Natural killer cell treated with Interleukin-12 subunit alpha and Interleukin-12 subunit beta and Interleukin-15 and Interleukin-18, amount 100 ng/mL, for 72 hours (primary cell): ENCODE data around the gene FTSJ3. TPM values are rescaled to one million over a fixed set of nuclear protein-coding genes. Genes with fewer than 3 reads are reported as not detected.
A peak's percentile ranks its signal among the peaks of the same experiment; 100 is the strongest.

ENCODE experiments used
- ATAC-seq, 2 donors: fragments of 150-1000 bp; cut with Tn5 transposase in 1 of 2; sonication (Bioruptor Pico), chemical (Tn5 transposase) in 1 of 2; 2 replicates each; pipeline ENCODE4 v1.10.0; 2021
- DNase-seq: peaks from one replicate; pipeline ENCODE4 v3.0.0; 2022; ENCODE audit warnings: low spot score
- H3K27ac Mint-ChIP-seq, 2 donors: 1 replicate in 1 of 2; 2 replicates in 1 of 2; pipeline ENCODE4 v1.8.0; 2022; ENCODE audit warnings: mixed read lengths in 2 of 2, mild to moderate bottlenecking in 1 of 2, moderate library complexity in 1 of 2
- H3K27me3 Mint-ChIP-seq, 2 donors: 1 replicate in 1 of 2; 2 replicates in 1 of 2; pipeline ENCODE4 v1.8.0; 2022; ENCODE audit warnings: mixed read lengths in 2 of 2
- H3K36me3 Mint-ChIP-seq: one replicate; pipeline ENCODE4 v1.8.0; 2022; ENCODE audit warnings: mixed read lengths
- H3K4me1 Mint-ChIP-seq, 2 donors: 1 replicate in 1 of 2; 2 replicates in 1 of 2; pipeline ENCODE4 v1.8.0; 2022; ENCODE audit warnings: low read depth in 2 of 2, mixed read lengths in 2 of 2, mild to moderate bottlenecking in 1 of 2
- H3K4me3 Mint-ChIP-seq: one replicate; pipeline ENCODE4 v1.8.0; 2022; ENCODE audit warnings: mixed read lengths
- H3K9me3 Mint-ChIP-seq: 2 replicates; pipeline ENCODE4 v1.8.0; 2022; ENCODE audit warnings: mixed read lengths
- total RNA-seq, 2 donors: library from RNA; stranded (reverse); gene quantifications; one replicate each; pipeline ENCODE4 v1.2.3, GENCODE V29; 2022

Gene FTSJ3
- total RNA-seq, 2 donors from 2014 or later, result 74.2 to 116 TPM

GRCh38 chr17:63775420-63775819, 52.0 kb downstream of the FTSJ3 start:
- Mint-ChIP-seq H3K27ac (peak overlapping the region; percentile 98 to 99), H3K36me3 (peaks cover 19% of the 10 kb centered on the region), H3K4me3 (peak overlapping the region; percentile 92), H3K4me1 (peaks cover 45 to 49% of the 10 kb centered on the region in 2 donors), H3K27me3 (no peaks in the 10 kb centered on the region), H3K9me3 (no peaks in the 10 kb centered on the region)
- ATAC-seq (no peak), DNase-seq (no peak)

- H3K36me3 Mint-ChIP-seq, result peaks cover 19% of the 10 kb centered on the region
- no peak for DNase-seq
- H3K9me3 Mint-ChIP-seq, result no peaks in the 10 kb centered on the region
- no peaks in the 10 kb centered on the region for H3K27me3 Mint-ChIP-seq
- ATAC-seq, result no peak
- H3K4me3 Mint-ChIP-seq, result peak overlapping the region; percentile 92
- peaks cover 43 to 44% of the 10 kb centered on the region in 2 donors for H3K4me1 Mint-ChIP-seq
- H3K27ac Mint-ChIP-seq, result peak overlapping the region; percentile 98 to 99
These were observed 52.5 kb downstream of the FTSJ3 start for GRCh38 chr17:63774969-63775265.

- ATAC-seq, result peak in 1 of 2 donors; percentile 1
- H3K36me3 Mint-ChIP-seq, result peaks cover 14% of the 10 kb centered on the region
- DNase-seq, result no peak
- H3K27me3 Mint-ChIP-seq, result no peaks in the 10 kb centered on the region
- peaks cover 38% of the 10 kb centered on the region in 2 donors for H3K4me1 Mint-ChIP-seq
- peak within 1 kb of the TSS; percentile 98 to 99 for H3K27ac Mint-ChIP-seq
- no peaks in the 10 kb centered on the region for H3K9me3 Mint-ChIP-seq
- H3K4me3 Mint-ChIP-seq, result peak within 1 kb of the TSS; percentile 92
These were observed 53.1 kb downstream of the FTSJ3 start, which contains the start of gene DDX42 for GRCh38 chr17:63774141-63774968. Gene DDX42, plus strand, starts transcription at chr17:63774170. Its CDS starts 12,880 bp downstream, at chr17:63787050.

- Mint-ChIP-seq H3K4me3 (peak within 1 kb of the TSS; percentile 92), H3K4me1 (peaks cover 36 to 38% of the 10 kb centered on the region in 2 donors), H3K27me3 (no peaks in the 10 kb centered on the region), H3K27ac (peak within 1 kb of the TSS; percentile 98 to 99), H3K9me3 (no peaks in the 10 kb centered on the region), H3K36me3 (peaks cover 13% of the 10 kb centered on the region)
- ATAC-seq (peak; percentile 92 to 93), DNase-seq (peak; percentile 98)
These were observed 54.0 kb downstream of the FTSJ3 start, which contains the start of gene CCDC47 for GRCh38 chr17:63773272-63774140. Gene CCDC47, minus strand, starts transcription at chr17:63773597. Its CDS starts 7,422 bp downstream, at chr17:63766175.

GRCh38 chr17:63772801-63773271, 54.6 kb downstream of the FTSJ3 start:
- Mint-ChIP-seq H3K27me3 (no peaks in the 10 kb centered on the region), H3K4me1 (peaks cover 38% of the 10 kb centered on the region in 2 donors), H3K36me3 (peaks cover 13% of the 10 kb centered on the region), H3K4me3 (peak overlapping the region; percentile 92), H3K9me3 (no peaks in the 10 kb centered on the region), H3K27ac (peak overlapping the region; percentile 98 to 99)
- ATAC-seq (no peak), DNase-seq (no peak)

Other genes starting within 250 kb of the FTSJ3 start
- 10 to 100 TPM; 21.0 to 26.7 TPM for gene TACO1, start 226.8 kb downstream of the FTSJ3 start, total RNA-seq
- 10 to 100 TPM; 38.2 to 52.0 TPM for gene MAP3K3, start 205.2 kb downstream of the FTSJ3 start, total RNA-seq
- 100 to 1,000 TPM; 114 to 185 TPM for gene LIMD2, start 127.5 kb downstream of the FTSJ3 start, total RNA-seq
- 10 to 100 TPM; 59.5 to 86.5 TPM for gene STRADA, start 85.9 kb downstream of the FTSJ3 start, total RNA-seq
- 100 to 1,000 TPM in 1 of 2 donors, 10 to 100 TPM in 1; 72.6 to 102 TPM for gene CCDC47, start 54.1 kb downstream of the FTSJ3 start, total RNA-seq
- 100 to 1,000 TPM; 107 to 161 TPM for gene DDX42, start 53.5 kb downstream of the FTSJ3 start, total RNA-seq
- gene PSMC5, start 232 bp downstream of the FTSJ3 start, total RNA-seq, result 100 to 1,000 TPM; 163 to 202 TPM
- 100 to 1,000 TPM; 102 to 136 TPM for gene SMARCD2, start 15.0 kb upstream of the FTSJ3 start, total RNA-seq
- gene CSH2, start 46.0 kb upstream of the FTSJ3 start, total RNA-seq, result not detected
- not detected for gene GH2, start 54.3 kb upstream of the FTSJ3 start, total RNA-seq
- not detected for gene CSH1, start 68.9 kb upstream of the FTSJ3 start, total RNA-seq
- gene CSHL1, start 83.6 kb upstream of the FTSJ3 start, total RNA-seq, result not detected
- gene GH1, start 91.2 kb upstream of the FTSJ3 start, total RNA-seq, result not detected
- 10 to 100 TPM; 33.8 to 58.6 TPM for gene CD79B, start 104.7 kb upstream of the FTSJ3 start, total RNA-seq
- under 1 TPM in 1 of 2 donors, not detected in 1; 0.08 TPM for gene SCN4A, start 145.3 kb upstream of the FTSJ3 start, total RNA-seq
- 1 to 10 TPM in 1 of 2 donors, under 1 TPM in 1; 0.50 to 1.0 TPM for gene PRR29, start 170.7 kb upstream of the FTSJ3 start, total RNA-seq
- gene ICAM2, start 193.0 kb upstream of the FTSJ3 start, total RNA-seq, result 10 to 100 TPM; 14.1 to 20.7 TPM